Upper lobe of left lung (tissue), 4 donors: ENCODE measurements around the gene CBX2.

Experiments used
- CTCF ChIP-seq, 6 experiments: fragments of 450-650 bp in 4 of 6; fragments of 200-600 bp in 2 of 6; sonication (generic) in 2 of 6; IDR thresholded peaks; one replicate each; pipeline ENCODE4 v1.5.1; 2016 to 2019; ENCODE audit warnings: antibody characterized with exemption in 6 of 6
- EP300 ChIP-seq, 4 donors: sonication (generic); formaldehyde crosslinking; IDR thresholded peaks; one replicate each; pipeline ENCODE4 v1.5.1; 2017; ENCODE audit warnings: antibody characterized with exemption in 4 of 4, control low read depth in 2 of 4

DNA sequence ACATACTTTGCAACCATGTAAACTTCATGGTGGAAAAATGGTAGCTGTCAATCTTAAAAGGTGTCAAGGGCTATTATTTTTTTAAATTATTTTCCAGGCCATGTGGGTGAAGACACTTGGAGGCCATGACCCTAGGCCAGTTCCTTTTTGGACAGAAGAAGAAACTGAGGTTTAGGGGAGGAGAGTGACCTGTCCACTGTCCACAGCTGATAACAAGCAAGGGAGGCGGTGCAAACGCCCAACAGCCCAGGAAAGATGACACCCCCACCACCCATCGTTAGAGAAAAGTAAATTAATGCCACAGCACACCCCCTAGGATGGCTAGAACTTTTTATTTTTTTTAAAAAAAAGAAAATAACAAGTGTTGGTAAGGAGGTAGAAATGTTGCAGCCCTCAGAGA is 28.0 kb upstream of the CBX2 start:
- TF ChIP-seq CTCF (IDR thresholded peaks at IDR 0.05) (no peak), EP300 (IDR thresholded peaks at IDR 0.05) (no peak)
